SHP77 (cell line): ENCODE data around the gene GYG1.

Source experiments
- DNase-seq, 2 experiments: peaks; one replicate each; lab custom pipeline; 2025; lab: John Stamatoyannopoulos, UW

GYG1 gene

DNA sequence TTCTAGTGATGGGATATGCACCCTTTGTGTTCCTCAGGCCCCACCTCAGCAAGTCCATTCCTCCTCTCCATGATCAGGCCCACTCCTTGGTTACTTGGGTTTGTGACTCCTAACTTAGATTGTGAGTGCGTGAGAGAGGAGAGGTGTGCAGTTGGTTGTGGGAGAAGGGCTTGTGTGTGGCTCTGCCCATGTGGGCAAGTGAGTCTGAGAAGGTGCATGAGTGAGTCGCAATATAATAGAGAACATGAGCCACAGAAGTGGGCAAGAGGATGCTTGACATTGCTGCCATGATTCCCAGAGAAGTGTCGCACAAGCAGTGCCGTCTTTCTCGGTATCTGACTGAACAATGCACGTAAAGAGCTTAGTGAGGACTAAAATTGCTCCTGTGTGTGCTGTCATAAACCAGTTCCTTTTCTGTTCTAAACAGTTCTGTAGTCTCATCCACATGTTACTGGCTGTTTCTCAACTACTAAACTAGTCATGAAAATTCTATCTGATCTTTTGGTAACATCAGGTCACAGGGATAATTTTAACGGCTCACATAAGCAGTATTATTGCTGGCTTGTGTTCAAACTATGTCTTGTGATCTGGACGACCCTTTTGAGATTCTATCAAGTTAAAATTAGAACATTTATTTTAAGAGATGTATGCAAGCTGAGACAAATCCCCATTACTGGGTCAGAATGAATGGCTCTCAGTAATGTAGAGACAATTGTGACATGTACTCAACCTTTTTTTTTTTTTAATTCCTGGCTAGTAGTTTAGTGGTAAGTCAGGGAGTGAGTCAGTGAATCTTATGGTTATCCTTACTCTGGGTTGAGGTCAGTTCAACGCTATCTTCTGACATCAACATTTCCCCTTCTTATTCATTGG lies 25.6 kb downstream of the GYG1 start:
- DNase-seq = no peak

DNA sequence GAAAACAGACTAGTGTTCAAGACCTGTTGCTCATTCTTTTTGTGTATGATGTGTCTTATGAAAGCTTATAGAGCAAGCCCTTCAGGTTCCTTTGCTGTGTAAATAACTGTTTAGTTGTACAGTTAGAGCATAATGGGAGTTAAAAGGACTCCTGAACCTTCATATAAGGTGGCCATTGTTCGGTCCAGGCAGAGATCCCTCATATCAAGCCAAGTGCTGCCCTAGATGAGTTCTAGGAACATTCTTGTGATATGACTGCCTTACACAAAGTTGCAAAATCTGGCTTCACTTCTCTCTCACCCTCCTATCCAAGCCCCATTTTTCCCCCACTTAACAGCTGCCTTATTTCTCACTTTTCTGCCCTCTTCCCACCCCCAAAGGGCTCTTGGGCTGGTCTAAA lies 26.9 kb downstream of the GYG1 start:
- DNase-seq = no peak

DNA sequence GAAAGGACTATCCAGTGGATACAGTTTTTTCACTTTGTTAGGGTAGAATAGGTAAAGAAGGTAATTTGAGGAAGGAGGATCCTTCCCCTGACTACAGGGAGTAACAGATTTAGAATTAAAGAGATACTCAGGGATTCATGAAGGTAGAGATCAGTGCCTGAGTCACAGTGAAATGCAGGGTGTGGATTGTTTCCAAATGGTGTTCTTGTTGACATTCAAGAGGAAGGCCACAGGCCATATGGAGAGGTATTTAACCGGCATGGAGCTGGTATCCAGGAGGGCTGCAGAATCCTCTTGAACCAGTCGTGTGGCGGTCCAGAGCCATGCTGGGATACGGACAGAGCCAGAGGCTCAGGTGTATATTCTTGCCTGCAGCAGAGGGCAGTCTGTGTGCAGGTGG lies 28.2 kb downstream of the GYG1 start:
- no peak for DNase-seq

DNA sequence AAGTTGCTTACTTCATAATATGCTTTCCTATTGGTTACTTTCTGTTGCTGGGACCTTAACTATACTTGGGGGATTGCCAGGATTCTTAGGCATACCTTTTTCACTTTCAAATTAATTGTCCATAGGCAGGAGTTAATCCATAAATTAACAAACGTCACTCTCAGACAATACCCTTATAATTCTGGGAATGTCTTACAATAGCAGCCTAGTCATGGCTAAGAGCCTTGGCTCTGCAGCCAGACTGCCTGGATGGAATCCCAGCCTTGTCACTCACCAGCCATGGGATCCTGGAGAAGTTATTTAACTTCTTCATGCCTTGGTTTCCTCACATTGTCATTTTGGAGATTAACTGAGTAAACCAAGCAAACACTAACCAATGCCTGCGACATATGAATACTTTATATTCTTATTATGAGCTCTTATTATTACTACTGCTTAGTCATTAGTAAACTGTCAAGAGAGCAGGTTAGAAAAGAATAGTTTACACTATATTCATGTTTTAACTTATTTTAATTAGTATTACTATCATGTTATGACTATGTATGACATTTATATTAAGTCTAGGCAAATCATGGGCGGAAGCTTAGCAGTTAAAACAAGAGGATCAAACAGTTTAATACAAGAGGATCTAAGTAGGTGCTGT lies 29.0 kb downstream of the GYG1 start:
- no peak for DNase-seq

DNA sequence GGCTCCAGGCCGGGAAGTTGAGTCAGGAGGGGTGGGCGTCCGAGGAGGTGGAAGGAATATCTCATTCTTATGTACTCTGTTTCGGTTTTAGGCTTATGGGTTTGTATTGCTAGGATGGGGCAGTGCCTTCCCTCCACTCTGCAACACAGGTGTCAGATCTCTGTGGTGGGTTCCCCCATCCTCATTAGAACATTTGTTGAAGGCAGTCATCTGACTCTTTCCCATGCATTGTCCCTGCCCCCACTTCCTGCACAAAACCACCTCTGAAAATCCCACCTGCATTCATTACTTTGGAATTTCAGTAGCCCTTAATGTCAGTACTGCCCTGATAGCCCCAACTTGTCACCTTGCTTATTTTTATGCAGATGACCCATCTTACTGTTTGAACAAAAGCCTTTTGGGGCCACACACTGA lies 29.5 kb downstream of the GYG1 start:
- no peak for DNase-seq

DNA sequence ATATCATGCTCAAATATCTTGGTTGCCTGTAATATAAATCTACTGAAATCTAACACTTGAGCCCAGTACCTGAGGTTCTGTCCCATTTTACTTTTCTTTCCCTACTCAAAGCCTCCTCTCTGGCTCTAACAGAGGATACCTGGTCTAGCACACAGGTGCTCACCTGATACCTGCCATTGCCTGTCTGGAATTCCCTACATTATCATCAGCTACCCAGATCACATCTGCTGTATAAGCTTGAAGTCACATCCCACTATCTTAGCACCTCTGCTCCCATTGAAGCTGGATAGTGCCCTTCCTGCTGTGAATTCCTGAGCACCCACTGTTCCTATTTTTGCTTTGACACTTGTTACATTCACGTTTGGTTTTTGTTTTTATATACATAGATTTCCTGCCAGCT lies 30.5 kb downstream of the GYG1 start:
- DNase-seq = no peak

DNA sequence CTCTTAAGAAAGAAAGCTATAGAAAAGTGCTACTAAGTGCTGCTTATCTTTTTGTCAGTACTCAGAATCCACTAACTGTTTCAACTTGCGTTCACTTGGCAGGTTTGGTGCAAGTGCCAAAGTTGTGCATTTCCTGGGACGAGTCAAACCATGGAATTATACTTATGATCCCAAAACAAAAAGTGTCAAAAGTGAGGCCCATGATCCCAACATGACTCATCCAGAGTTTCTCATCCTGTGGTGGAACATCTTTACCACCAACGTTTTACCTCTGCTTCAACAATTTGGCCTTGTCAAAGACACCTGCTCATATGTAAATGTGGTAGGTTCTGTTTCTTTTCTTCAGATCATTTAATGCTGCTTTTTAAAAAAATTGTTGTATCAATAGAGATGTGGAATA lies 32.6 kb downstream of the GYG1 start:
- DNase-seq = no peak

DNA sequence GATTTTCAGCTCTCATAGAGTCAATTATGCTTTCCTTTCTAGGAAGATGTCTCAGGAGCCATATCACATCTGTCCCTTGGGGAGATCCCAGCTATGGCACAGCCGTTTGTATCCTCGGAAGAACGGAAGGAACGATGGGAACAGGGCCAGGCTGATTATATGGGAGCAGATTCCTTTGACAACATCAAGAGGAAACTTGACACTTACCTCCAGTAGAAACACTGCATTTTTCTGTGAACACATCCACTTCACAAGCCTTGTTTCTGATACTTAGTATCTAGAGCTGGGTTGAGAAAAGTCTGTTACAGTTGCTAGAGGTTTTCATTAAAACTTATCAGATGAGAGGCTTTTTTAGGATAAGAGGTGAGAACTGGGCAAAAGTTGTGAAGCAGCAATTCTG lies 35.4 kb downstream of the GYG1 start:
- no peak for DNase-seq

DNA sequence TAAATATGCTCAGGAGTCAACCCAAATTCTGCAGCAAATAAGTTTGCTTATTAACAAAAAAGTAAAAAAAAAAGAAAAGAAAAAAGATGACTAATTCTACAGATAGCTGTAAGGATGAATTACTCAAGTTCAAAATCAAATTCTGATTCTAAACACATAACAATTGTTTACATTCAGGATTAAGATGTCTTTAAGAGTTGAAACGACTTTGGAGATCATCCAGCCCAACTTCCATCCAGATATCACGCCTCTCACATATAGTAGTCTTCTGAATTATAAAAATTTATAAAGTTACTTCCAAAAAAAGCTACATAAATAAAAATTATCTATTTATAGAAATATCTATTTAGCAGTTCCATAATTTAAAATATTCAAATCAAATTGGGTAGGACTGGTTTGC lies 39.8 kb downstream of the GYG1 start:
- no peak for DNase-seq

DNA sequence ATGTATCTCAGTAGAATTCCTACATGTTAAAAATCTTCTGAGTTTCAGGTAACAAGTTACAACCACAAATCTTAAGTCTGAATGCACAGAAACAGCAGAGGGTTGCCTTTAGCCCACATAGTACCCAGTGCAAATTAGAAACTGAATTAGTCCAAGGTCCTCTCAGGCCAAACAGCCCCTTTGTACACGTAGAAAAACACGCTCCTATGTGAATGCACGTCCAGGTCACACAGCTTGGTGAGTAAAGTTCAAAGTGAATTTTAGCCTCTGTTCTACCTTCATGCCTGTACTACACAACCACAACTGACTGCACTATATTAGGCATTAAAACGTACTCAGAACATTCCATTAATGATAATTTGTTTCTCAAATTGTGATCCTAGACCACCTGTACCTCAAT lies 46.3 kb downstream of the GYG1 start:
- DNase-seq = no peak

DNA sequence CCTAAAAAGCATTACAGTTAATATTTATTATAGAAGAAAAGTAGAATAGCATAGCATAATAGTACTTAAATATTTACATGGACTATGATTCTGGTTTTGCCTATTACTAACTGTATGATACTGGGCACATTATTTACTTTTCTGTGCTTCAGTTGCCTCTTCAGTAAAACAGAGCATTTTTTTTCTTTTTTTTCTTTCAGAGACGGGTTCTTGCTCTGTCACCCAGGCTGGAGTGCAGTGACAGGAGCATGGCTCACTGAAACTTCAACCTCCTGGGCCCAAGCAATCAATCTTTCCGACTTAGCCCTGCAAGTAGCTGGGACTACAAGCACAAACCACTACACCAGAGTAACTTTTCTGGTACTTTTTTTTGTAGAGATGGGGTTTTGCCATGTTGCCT lies 47.0 kb downstream of the GYG1 start:
- no peak for DNase-seq

DNA sequence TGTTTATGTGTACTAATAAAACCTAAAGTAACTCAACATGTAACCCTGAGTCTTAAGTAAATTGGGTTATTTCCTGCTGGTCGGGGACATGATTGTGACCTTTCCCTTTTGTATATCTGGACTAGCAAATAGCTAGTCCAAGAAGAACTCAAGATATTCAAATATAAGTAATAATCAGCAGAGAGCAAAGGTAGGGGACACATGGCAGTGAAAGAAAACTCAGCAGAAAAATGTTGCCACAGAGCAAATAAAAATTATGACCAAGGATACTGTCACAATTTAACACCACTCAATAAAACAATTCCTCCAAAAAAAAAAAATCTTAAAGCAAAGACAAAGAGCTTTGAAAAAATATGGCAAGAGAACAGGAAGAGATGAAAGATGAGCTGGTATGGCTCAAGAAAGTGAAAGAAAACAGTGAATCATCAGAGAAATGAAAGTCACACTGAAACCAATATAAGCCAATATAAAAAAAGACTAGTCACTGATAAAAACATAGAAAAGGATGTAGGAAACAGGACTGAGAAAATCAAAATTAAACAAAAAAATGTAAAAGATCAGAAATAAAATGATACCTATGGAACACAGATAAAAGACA lies 51.5 kb downstream of the GYG1 start:
- DNase-seq = no peak

DNA sequence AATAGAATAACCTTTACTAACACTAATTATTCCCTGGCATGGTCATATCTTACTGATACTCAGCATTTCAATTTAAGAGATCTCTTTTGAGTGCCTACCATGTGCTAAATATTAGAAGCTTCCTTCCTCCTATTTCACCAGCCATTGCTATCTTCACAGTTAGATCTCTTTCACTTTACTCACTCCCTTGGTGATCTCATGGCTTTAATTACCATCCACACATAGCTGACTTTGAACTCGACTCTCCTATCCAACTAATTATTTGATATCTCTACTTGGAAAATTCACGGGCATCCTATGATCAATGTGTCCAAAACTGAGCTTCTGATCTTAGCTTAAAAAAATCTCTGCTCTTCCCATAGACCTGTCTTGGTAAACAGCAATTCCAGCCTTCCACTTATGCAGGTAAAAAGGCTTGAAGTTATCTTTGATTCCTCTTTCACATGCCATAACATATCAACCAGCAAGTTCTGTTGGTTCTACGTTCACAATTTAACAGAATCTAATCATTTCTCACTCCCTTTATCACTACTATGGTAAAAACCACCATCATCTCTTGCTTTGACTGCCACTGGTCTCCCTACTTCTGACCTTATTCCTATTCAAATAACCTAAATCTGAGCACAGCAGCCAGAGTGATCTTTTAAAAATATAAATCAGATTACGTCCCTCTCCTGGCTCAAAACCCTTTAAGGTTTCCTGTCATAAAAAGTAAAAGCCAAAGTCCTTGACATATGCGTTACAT lies 53.2 kb downstream of the GYG1 start:
- no peak for DNase-seq

DNA sequence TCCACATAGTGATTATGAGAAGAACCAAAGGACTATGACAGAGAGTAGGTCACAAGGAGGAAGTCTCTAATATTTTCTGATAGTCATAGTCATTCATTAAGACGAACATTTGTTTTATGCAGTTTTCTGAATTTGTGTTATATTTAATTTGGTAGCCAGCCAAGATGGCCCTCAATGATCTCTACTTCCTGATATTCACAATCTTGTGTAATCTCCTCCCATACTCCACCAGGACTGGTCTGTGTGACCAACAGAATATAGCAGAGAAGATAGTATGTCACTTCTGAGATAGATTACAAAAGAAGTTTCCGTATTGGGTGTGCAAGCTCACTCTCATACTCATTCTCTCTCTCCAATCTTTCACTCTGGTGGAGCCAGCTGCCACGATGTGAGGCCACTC lies 64.2 kb downstream of the GYG1 start:
- no peak for DNase-seq

DNA sequence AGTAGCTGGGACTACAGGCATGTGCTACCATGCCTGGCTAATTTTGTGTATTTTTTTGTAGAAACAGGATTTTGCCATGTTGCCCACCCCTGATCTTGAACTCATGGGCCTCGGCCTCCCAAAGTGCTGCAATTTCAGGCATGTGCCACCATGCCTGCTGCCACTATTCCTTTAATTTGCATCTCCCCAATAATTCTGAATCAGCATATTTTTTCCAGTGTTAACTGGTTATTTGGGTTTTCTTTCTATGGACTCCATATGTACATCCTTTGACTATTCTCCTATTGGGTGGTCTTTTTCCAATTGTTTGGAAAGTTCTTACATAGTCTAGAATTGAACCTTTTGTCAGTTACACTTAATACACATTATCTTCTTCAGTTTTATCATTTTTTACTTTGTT lies 66.9 kb downstream of the GYG1 start:
- no peak for DNase-seq

DNA sequence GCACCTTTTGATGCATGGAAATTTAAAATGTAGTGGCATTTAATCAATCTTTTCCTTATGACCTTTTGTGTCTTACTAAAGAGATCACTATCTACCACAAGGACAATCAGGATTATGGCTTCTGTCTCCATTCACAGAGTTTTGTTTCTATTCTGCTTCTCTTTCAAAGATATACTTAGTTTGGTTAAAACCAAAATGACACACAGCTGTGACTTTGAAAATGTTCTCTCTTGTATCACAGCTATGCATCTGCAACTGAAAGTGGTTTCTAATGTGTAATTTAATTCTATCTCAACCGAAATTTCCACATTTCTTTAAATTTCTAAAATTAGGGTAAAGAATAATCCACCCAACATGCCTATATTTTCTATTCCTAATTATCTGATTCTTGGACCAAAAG lies 67.3 kb downstream of the GYG1 start:
- no peak for DNase-seq

DNA sequence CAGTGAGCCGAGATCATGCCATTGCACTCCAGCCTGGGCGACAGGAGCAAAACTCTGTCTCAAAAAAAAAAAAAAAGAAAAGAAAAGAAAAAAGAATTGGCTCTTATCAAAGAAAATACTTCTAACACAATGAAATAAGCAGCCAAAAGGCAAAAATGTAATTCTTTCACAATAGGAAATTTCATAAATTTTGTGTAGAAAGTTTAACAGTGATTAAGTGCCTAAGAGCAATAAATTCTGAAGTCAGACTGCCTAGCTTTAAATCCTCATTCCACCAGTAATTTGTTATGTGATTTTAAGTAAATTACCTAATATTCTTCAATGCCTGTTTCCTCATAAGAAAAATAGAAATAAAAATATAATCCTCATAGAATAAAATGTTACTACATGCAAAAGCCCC lies 70.4 kb downstream of the GYG1 start:
- DNase-seq = no peak

DNA sequence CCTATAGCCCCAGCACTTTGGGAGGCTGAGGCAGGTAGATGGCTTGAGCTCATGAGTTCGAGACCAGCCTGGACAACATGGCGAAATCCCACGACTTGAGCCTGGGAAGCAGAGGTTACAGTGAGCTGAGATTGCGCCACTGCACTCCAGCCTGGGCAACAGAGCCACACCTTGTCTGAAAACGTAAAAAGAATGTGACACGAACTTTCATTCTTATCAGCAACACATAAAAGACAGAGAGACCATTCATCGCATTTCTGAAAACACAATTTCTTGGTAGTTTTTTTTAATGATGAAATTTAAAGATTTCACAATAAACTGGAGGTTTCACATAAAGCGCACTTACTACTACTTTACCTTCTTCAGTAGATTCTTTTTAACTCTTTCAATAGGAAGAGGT lies 76.5 kb downstream of the GYG1 start:
- no peak for DNase-seq
